ENCODE data around the gene VSIG4.
"Not testable (repeated sequence)": the region's sequence is repeated elsewhere in the genome, so short reads cannot be mapped to it uniquely, and the experiment has no call there.

Gene VSIG4, protein sequence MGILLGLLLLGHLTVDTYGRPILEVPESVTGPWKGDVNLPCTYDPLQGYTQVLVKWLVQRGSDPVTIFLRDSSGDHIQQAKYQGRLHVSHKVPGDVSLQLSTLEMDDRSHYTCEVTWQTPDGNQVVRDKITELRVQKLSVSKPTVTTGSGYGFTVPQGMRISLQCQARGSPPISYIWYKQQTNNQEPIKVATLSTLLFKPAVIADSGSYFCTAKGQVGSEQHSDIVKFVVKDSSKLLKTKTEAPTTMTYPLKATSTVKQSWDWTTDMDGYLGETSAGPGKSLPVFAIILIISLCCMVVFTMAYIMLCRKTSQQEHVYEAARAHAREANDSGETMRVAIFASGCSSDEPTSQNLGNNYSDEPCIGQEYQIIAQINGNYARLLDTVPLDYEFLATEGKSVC

DNA sequence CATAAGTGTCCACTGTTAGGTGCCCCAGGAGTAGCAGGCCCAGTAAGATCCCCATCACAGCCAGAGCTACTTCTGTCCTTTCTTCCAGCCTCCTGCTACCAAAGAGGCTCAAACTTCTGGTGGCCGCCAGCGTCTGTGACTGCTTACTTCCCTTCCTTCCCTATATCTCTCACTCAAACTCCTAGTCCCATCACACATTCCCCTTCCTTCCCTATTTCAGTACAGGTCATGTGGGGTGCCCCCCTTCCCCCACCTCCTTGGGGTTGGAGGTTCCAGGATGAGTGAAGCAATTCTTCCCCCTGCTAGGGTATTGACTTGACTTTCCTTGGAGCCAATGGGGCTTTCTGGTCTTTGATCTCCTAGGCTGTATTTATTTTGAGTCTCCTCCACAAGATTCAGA lies at the start of gene VSIG4:
Gene VSIG4, minus strand, starts transcription at position 137 of the 400 bp plus-strand sequence. Its CDS starts 82 bp downstream, at position 55.
- ATAC-seq: no peak
- no peaks in the 10 kb centered on the region for H3K36me3 Mint-ChIP-seq (ENCODE audit: low read depth)
- H3K27me3 Mint-ChIP-seq: no peaks in the 10 kb centered on the region
- H3K27ac Mint-ChIP-seq: no peak within 1 kb of the TSS
- no peak for DNase-seq
- no peak within 1 kb of the TSS for H3K4me3 Mint-ChIP-seq
- H3K4me1 Mint-ChIP-seq: peaks cover 10% of the 10 kb centered on the region
- H3K9me3 Mint-ChIP-seq: no peaks in the 10 kb centered on the region

DNA sequence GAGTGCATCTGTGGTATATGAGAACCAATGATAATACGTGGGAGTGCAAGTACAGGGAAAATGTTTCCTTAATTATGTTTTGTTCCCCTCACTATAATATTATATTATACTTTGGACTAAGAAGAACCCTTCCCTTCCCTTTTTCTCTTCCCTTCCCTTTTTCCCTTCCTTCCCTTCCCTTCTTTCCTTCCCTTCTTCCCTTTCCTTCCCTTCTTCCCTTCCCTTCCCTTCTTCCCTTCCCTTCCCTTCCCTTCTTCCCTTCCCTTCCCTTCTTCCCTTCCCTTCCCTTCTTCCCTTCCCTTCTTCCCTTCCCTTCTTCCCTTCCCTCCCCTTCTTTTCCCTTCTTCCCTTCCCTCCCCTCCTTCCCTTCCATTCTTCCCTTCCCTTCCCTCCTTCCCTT lies 36.9 kb upstream of the VSIG4 start:
- Mint-ChIP-seq H3K36me3 (ENCODE audit: low read depth) (peaks cover 3% of the 10 kb centered on the region), H3K27ac (no peak overlapping the region), H3K4me3 (no peak overlapping the region), H3K27me3 (no peaks in the 10 kb centered on the region), H3K9me3 (peaks cover 9% of the 10 kb centered on the region), H3K4me1 (peaks cover 21% of the 10 kb centered on the region)
- DNase-seq (no peak), ATAC-seq (no peak)

DNA sequence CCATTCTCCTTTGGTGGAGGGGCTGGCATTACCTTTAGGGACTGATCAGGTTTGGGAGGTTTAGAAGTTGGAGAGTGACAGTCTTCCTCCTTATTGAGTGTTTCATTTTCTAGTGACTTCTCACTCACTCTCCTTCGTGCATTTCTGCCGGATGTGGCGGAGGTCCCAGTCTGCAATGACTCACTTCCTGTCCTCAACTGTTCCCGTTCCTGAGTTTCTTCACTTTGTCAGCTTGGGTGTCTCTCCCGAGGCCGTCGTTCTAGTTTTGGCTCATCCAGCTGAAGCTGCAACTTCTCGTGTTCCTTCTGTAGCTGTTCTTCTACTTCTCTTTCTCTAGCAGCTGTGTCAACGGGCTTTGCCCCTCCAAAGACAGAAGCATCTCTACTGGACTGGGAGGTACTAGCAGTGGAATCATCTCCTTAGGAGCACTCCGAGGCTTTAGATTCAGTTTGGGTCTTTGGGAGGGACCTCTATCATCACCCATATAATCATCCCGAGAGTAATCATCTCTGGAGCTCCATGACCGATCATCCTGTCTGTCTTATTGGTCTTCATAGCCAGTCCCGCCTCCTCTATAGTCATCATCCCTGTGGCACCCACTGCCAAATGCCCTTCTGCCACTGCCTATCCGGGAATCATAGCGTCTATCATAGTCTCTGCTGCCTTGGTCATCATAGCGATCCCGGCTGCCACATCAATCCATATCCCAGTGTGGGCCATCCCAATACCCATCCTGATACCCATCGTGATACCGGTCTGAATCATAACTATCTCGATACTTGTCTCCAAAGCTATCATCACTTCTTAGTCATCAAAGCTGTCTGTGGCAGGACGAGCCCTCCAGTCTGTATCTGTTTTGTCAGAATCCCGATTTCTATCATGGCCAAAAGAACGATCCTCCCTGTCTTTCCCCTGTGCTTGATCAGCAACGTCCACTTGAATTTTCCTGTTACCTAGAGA lies 35.3 kb upstream of the VSIG4 start:
- peaks cover 21% of the 10 kb centered on the region for H3K4me1 Mint-ChIP-seq

DNA sequence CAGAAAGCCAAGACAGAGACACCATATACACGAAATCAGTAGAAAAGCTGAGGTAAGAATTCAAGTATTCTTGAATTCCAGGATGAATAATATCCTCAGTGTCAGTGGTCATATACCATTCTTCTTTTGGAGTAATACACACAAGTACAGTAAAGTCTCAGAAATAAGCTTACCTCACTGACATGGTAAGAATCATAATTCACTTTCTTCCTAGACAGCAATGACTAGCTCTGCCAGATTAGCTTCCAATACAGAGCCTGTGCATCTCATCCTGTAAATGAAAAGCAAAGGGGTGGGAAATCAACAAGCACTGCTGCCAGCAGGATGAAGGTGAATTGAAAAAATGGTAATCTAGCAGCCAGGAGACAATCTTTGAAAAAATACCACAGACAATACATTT lies 31.2 kb upstream of the VSIG4 start:
- no peak overlapping the region for H3K27ac Mint-ChIP-seq
- H3K4me1 Mint-ChIP-seq: peaks cover 21% of the 10 kb centered on the region
- peaks cover 9% of the 10 kb centered on the region for H3K9me3 Mint-ChIP-seq
- peaks cover 3% of the 10 kb centered on the region for H3K36me3 Mint-ChIP-seq (ENCODE audit: low read depth)
- H3K27me3 Mint-ChIP-seq: no peaks in the 10 kb centered on the region
- ATAC-seq: no peak
- no peak for DNase-seq
- no peak overlapping the region for H3K4me3 Mint-ChIP-seq

More for the DNA sequence above, 35.3 kb upstream of the VSIG4 start:
- peak; percentile 35 for DNase-seq
- peaks cover 9% of the 10 kb centered on the region for H3K9me3 Mint-ChIP-seq
- peak overlapping the region; percentile 91 for H3K27ac Mint-ChIP-seq
- H3K4me3 Mint-ChIP-seq: peak overlapping the region; percentile 62
- no peak for ATAC-seq
- no peaks in the 10 kb centered on the region for H3K27me3 Mint-ChIP-seq
- H3K36me3 Mint-ChIP-seq (ENCODE audit: low read depth): peaks cover 3% of the 10 kb centered on the region

DNA sequence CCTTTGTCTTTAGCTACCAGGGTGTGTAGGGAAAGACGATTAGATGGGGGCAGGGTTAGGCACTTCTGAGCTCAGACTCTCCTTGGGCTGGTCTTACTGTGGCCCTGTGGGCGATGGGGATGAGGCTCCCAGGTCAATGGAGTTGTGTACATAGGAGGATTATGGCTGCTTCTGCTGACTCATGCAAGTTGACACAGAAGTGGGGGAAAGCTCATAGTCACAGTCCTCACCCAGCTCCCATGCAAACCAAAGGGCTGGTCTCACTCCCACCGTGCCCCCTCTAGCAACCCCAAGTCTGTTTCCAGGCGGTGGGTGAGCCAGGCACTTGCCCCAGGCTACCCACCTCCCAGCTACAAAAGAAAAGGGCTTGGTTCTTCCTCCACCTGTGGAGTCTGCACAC lies 24.4 kb upstream of the VSIG4 start:
- no peak overlapping the region for H3K4me3 Mint-ChIP-seq
- H3K27ac Mint-ChIP-seq: no peak overlapping the region
- H3K36me3 Mint-ChIP-seq (ENCODE audit: low read depth): no peaks in the 10 kb centered on the region
- peaks cover 2% of the 10 kb centered on the region for H3K27me3 Mint-ChIP-seq
- no peaks in the 10 kb centered on the region for H3K9me3 Mint-ChIP-seq
- peaks cover 36% of the 10 kb centered on the region for H3K4me1 Mint-ChIP-seq
- DNase-seq (no peak), ATAC-seq (no peak)

DNA sequence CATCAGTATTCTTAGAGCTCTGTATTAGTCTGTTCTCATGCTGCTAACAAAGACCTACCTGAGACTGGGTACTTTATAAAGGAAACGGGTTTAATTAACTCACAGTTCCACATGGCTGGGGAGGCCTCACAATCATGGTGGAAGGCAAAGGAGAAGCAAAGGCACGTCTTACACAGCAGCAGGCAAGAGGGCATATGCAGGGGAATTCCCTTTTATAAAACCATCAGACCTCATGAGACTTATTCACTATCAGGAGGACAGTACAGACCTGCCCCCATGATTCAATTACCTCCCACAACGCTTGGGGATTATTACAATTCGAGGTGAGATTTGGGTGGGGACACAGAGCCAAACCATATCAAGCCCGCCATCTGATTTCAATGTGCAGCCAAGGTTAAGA lies 17.1 kb upstream of the VSIG4 start:
- not testable (repeated sequence) for H3K9me3 Mint-ChIP-seq; H3K36me3 Mint-ChIP-seq (ENCODE audit: low read depth); H3K27me3 Mint-ChIP-seq; H3K27ac Mint-ChIP-seq; ATAC-seq; DNase-seq; H3K4me3 Mint-ChIP-seq
- peaks cover 24% of the 10 kb centered on the region for H3K4me1 Mint-ChIP-seq

DNA sequence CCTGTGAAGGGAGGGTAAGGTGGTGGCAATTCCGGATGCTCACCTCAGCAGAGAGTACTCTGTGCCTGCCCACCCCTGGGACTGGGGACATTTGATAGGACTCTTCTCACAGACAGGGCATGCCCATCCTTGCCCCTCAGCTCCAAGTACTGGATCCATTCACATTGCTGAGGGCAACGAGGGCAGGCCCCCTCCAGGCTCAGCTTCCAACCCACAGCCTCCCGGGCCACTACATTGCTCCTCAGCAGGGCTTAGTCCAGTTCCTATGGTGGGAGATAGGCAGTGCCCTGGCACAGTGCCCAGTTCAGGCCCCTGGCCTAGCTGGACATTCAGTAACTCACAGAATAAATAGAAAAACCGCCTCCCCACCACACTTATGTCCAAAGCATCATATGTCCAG lies 15.1 kb upstream of the VSIG4 start:
- no peak for ATAC-seq
- no peaks in the 10 kb centered on the region for H3K27me3 Mint-ChIP-seq
- no peak overlapping the region for H3K27ac Mint-ChIP-seq
- H3K4me3 Mint-ChIP-seq: no peak overlapping the region
- no peaks in the 10 kb centered on the region for H3K9me3 Mint-ChIP-seq
- H3K36me3 Mint-ChIP-seq (ENCODE audit: low read depth): no peaks in the 10 kb centered on the region
- no peak for DNase-seq
- H3K4me1 Mint-ChIP-seq: peaks cover 13% of the 10 kb centered on the region

DNA sequence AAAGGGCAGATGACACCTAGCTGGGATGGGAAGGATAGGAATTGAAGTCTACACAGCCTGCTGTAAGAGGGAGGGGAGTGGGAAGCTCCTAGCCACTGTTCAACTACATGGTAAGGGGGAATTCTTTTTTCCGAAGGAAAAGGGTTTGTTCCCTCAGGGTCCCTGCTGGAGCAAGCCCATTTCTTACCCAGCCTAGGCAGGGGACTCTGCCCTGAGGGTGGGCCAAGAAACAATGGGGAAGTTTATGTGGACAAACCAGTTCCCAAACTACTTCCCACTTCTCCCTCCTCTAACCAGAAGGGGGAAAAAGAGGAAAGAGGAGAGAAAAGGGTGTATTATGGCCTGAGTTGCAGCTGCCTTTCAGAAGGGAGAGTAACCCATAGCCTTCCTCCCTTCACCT lies 13.5 kb upstream of the VSIG4 start:
- Mint-ChIP-seq H3K9me3 (no peaks in the 10 kb centered on the region), H3K27ac (no peak overlapping the region), H3K4me3 (no peak overlapping the region), H3K27me3 (no peaks in the 10 kb centered on the region), H3K36me3 (ENCODE audit: low read depth) (no peaks in the 10 kb centered on the region), H3K4me1 (peaks cover 17% of the 10 kb centered on the region)
- no peak for DNase-seq
- ATAC-seq: no peak

DNA sequence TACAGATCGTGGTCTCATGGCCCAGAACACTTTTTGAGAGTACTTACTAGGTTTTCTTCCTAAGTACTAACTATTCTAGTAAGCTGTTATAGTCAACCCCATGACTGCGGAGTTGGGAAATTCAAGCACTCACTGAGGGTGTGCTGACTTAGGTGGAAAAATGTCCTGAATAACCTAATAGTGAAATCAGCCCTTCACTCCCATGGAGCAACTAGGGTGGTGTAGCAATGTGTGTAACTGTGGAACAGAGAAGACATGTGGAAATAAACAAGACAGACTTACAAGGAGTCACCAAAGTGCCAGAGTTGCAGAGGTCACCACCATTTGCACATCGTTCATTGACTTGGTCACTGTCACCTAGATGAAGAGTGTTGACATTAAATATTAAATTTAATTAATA lies 12.1 kb upstream of the VSIG4 start:
- ATAC-seq (no peak), DNase-seq (no peak)
- Mint-ChIP-seq H3K27ac (no peak overlapping the region), H3K4me1 (peaks cover 29% of the 10 kb centered on the region), H3K9me3 (no peaks in the 10 kb centered on the region), H3K4me3 (no peak overlapping the region), H3K36me3 (ENCODE audit: low read depth) (no peaks in the 10 kb centered on the region), H3K27me3 (no peaks in the 10 kb centered on the region)

DNA sequence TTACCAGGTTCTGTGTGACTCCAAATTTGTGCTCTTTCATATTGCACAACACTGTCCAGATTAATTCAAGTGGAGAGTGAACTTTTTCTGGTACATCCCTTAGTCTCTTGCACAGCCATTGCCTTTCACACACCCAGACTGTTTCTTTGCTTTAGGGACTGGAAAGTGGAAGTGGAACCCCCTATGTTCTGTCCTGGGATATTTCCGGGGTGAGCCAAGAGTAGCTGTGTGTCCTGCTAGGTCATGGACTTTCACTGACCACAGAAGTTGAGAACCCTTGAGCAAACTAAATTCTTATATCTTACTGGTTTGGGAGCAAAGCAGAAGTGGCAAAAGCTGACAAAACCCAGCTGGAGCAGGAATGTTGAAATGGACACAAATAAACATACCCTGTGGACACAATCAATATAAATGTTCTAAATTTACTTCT lies 10.3 kb upstream of the VSIG4 start:
- H3K27ac Mint-ChIP-seq: no peak overlapping the region
- H3K36me3 Mint-ChIP-seq (ENCODE audit: low read depth): no peaks in the 10 kb centered on the region

DNA sequence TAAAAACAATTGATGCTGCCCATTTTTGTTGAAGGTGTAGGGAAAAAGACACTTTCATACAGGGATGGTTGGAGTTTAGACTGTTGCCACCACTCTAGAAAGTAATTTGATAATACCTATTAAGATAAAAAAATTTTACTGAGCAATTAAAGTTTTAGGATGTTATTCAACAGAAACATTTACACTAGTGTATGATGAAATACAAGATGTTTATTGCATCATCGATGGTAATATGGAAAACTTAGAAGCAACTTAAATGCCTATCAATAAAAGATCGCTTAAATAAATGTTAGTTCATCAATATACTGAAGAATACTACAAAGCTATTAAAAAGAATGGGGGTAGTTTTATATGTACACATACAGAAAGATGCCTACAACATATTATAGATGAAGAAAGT lies 9.2 kb upstream of the VSIG4 start:
- peaks cover 49% of the 10 kb centered on the region for H3K4me1 Mint-ChIP-seq
- no peaks in the 10 kb centered on the region for H3K9me3 Mint-ChIP-seq
- H3K27ac Mint-ChIP-seq: no peak overlapping the region
- H3K27me3 Mint-ChIP-seq: no peaks in the 10 kb centered on the region
- H3K36me3 Mint-ChIP-seq (ENCODE audit: low read depth): no peaks in the 10 kb centered on the region
- DNase-seq: no peak
- H3K4me3 Mint-ChIP-seq: no peak overlapping the region
- ATAC-seq: no peak

More for the DNA sequence above, 10.3 kb upstream of the VSIG4 start:
- no peak for DNase-seq
- H3K9me3 Mint-ChIP-seq: no peaks in the 10 kb centered on the region
- ATAC-seq: no peak
- peaks cover 46% of the 10 kb centered on the region for H3K4me1 Mint-ChIP-seq
- H3K27me3 Mint-ChIP-seq: no peaks in the 10 kb centered on the region
- no peak overlapping the region for H3K4me3 Mint-ChIP-seq

DNA sequence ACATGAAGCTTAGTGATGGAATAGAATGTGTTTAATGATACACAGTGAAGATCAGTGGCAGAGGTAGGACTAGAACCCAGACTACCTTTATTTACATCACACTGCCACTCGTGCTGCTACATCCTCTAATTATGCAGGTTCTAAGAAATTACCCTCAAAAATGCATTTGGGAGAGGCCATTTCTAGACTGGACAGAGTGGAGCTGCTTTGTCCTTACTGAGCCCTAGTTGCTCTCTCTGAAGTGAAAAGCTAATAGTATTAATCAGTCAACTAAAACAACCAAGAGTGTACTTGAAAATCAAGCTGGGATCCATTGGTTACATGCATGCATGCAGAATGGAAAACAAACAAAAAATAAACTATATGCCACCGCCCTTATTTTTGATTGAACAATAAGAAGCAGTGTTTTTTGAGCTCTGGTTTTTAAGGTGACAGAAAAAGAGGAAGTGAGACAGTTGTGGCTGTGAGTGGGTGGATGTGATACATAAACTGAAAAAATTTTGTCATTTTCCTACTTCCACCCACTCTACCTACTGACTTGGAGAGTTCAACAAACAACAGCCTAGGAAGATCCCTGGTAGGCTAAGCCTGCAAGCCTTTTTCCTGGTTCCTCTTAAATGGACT lies 6.8 kb upstream of the VSIG4 start:
- H3K4me3 Mint-ChIP-seq: peak overlapping the region; percentile 57

DNA sequence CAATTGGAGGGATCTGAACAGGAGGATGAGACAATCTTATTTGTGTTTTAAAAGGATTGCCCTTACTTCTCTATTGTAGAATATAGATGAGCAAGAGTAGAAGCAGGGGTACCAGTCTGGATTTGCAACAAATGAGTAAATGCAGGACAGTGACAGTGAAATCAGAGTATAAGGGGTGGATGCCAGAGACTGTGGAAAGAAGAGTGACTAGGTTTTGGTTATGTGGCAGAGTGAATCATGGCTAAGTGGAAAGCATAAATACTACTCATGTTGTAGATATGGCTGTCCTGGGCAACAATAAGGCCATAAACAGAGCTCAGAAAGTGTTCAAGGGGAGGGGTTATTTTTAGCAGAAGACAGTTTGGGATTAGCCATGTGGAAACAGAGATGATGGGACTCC lies 6.0 kb upstream of the VSIG4 start:
- no peaks in the 10 kb centered on the region for H3K9me3 Mint-ChIP-seq
- peak; percentile 82 for ATAC-seq
- H3K4me1 Mint-ChIP-seq: peaks cover 51% of the 10 kb centered on the region
- H3K36me3 Mint-ChIP-seq (ENCODE audit: low read depth): no peaks in the 10 kb centered on the region
- H3K27me3 Mint-ChIP-seq: no peaks in the 10 kb centered on the region
- peak overlapping the region; percentile 97 for H3K27ac Mint-ChIP-seq
- H3K4me3 Mint-ChIP-seq: peak overlapping the region; percentile 57
- no peak for DNase-seq

More for the DNA sequence above, 6.8 kb upstream of the VSIG4 start:
- peak overlapping the region; percentile 97 for H3K27ac Mint-ChIP-seq
- no peaks in the 10 kb centered on the region for H3K36me3 Mint-ChIP-seq (ENCODE audit: low read depth)
- ATAC-seq: peak; percentile 22
- no peaks in the 10 kb centered on the region for H3K27me3 Mint-ChIP-seq
- H3K4me1 Mint-ChIP-seq: peaks cover 49% of the 10 kb centered on the region
- peak; percentile 27 for DNase-seq
- no peaks in the 10 kb centered on the region for H3K9me3 Mint-ChIP-seq

DNA sequence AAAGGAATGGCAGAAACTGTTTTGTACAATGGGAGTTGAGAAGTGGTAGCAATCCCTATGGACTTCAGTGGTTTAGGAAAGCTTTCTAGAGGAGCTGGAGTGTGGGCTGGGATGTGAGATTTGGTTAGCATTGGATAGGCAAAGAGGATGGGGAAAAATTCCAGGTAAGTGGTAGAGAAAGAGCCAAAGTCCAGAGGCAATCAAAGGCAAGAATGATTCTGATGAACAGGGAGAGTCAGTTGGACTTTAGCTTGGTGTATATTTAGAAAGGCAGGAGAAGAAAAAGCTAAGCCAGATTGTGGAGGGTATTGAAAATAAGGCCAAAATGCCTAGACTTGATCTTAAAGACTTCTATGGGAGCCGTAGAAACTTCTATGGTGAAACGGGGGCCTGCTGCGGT lies 3.7 kb upstream of the VSIG4 start:
- Mint-ChIP-seq H3K27me3 (no peaks in the 10 kb centered on the region), H3K27ac (no peak overlapping the region), H3K4me3 (no peak overlapping the region), H3K9me3 (no peaks in the 10 kb centered on the region), H3K4me1 (peaks cover 39% of the 10 kb centered on the region), H3K36me3 (ENCODE audit: low read depth) (no peaks in the 10 kb centered on the region)
- ATAC-seq (no peak), DNase-seq (no peak)
